Stimulated activated CD8-positive, alpha-beta memory T cell treated with anti-CD3 and anti-CD28 coated beads, Interleukin-2, amount 100 ng/mL, for 1 hour (primary cell): ENCODE results near the gene ALAD.
"Not testable (repeated sequence)": the region's sequence is repeated elsewhere in the genome, so short reads cannot be mapped to it uniquely, and the experiment has no call there.

Experiments
- DNase-seq, 2 donors: peaks; one replicate each; pipeline ENCODE4 v3.0.0-alpha.2; 2020; ENCODE audit warnings: low read depth in 2 of 2

The ALAD gene

GRCh38 chr9:113401027-113401792 lies at the start of gene ALAD:
Gene ALAD (minus strand): TSS chr9:113401284. CDS start chr9:113393559, 7,725 bp downstream.
- DNase-seq: peak; percentile 99 to 100

GRCh38 chr9:113449376-113449775 lies 48.3 kb upstream of the ALAD start:
- no peak for DNase-seq

GRCh38 chr9:113446323-113446740 lies 45.2 kb upstream of the ALAD start:
- no peak for DNase-seq

GRCh38 chr9:113444736-113445135 lies 43.7 kb upstream of the ALAD start:
- DNase-seq: no peak

GRCh38 chr9:113437716-113438115 lies 36.6 kb upstream of the ALAD start:
- DNase-seq: not testable (repeated sequence)

GRCh38 chr9:113436728-113437515 lies 35.8 kb upstream of the ALAD start:
- DNase-seq: no peak

GRCh38 chr9:113431191-113431590 lies 30.1 kb upstream of the ALAD start:
- DNase-seq: no peak

GRCh38 chr9:113428062-113428615 lies 27.1 kb upstream of the ALAD start:
- DNase-seq: no peak

- no peak for DNase-seq
Measured at GRCh38 chr9:113427629-113428028, 26.5 kb upstream of the ALAD start.

GRCh38 chr9:113426701-113427100 lies 25.6 kb upstream of the ALAD start:
- DNase-seq: no peak

- DNase-seq: no peak
Measured at GRCh38 chr9:113425072-113425471, 24.0 kb upstream of the ALAD start.

GRCh38 chr9:113421726-113422125 lies 20.6 kb upstream of the ALAD start:
- DNase-seq: no peak

GRCh38 chr9:113417370-113417769 lies 16.3 kb upstream of the ALAD start:
- DNase-seq: no peak

- DNase-seq: no peak
Measured at GRCh38 chr9:113416149-113416721, 15.2 kb upstream of the ALAD start.

- DNase-seq: peak; percentile 90
Measured at GRCh38 chr9:113410207-113410864, 9.3 kb upstream of the ALAD start, which contains the start of the genes C9orf43 and POLE3. Gene C9orf43 (plus strand): TSS chr9:113410747. CDS start chr9:113413494, 2,747 bp downstream. Gene POLE3 (minus strand): TSS chr9:113410675. CDS start chr9:113410293, 382 bp downstream.

GRCh38 chr9:113409883-113410206 lies 8.8 kb upstream of the ALAD start:
- no peak for DNase-seq

- DNase-seq: no peak
Measured at GRCh38 chr9:113409481-113409880, 8.4 kb upstream of the ALAD start.

GRCh38 chr9:113406873-113407511 lies 5.9 kb upstream of the ALAD start:
- DNase-seq: peak in 1 of 2 donors; percentile 33

- not testable (repeated sequence) for DNase-seq
Measured at GRCh38 chr9:113406353-113406752, 5.3 kb upstream of the ALAD start.

GRCh38 chr9:113403646-113404045 lies 2.6 kb upstream of the ALAD start:
- no peak for DNase-seq

GRCh38 chr9:113399646-113400200 lies 1.4 kb downstream of the ALAD start:
- DNase-seq: no peak
